HG03442 (cell line): ENCODE results near the gene BTBD16.

Experiments used
- ATAC-seq: cut with Tn5 transposase; IDR thresholded peaks from one replicate; pipeline ENCODE4 v1.9.1; 2021; ENCODE audit warnings: mild to moderate bottlenecking, moderate library complexity; ENCODE audit not compliant: unreplicated experiment

The BTBD16 gene

GRCh38 chr10:122338609-122339441, 67.7 kb downstream of the BTBD16 start:
- no peak for ATAC-seq

- ATAC-seq = no peak
Observed at GRCh38 chr10:122341141-122341810, 70.2 kb downstream of the BTBD16 start.

GRCh38 chr10:122342293-122343134, 71.4 kb downstream of the BTBD16 start:
- no peak for ATAC-seq

GRCh38 chr10:122343135-122343800, 72.2 kb downstream of the BTBD16 start:
- ATAC-seq = no peak

GRCh38 chr10:122343936-122344335, 72.8 kb downstream of the BTBD16 start:
- ATAC-seq = no peak

- no peak for ATAC-seq
Observed at GRCh38 chr10:122344741-122345258, 73.7 kb downstream of the BTBD16 start.

GRCh38 chr10:122346326-122346950, 75.3 kb downstream of the BTBD16 start:
- no peak for ATAC-seq

- ATAC-seq = no peak
Observed at GRCh38 chr10:122347170-122347841, 76.2 kb downstream of the BTBD16 start.

- ATAC-seq = no peak
Observed at GRCh38 chr10:122348512-122348911, 77.4 kb downstream of the BTBD16 start.

GRCh38 chr10:122348935-122349361, 77.9 kb downstream of the BTBD16 start:
- no peak for ATAC-seq

GRCh38 chr10:122349758-122350369, 78.8 kb downstream of the BTBD16 start:
- ATAC-seq = no peak

- no peak for ATAC-seq
Observed at GRCh38 chr10:122350893-122351292, 79.8 kb downstream of the BTBD16 start.

- no peak for ATAC-seq
Observed at GRCh38 chr10:122352817-122353525, 81.9 kb downstream of the BTBD16 start.

- ATAC-seq = no peak
Observed at GRCh38 chr10:122354383-122354782, 83.3 kb downstream of the BTBD16 start.

- no peak for ATAC-seq
Observed at GRCh38 chr10:122357685-122358084, 86.6 kb downstream of the BTBD16 start.

GRCh38 chr10:122359621-122360020, 88.5 kb downstream of the BTBD16 start:
- no peak for ATAC-seq

GRCh38 chr10:122361046-122361445, 90.0 kb downstream of the BTBD16 start:
- ATAC-seq = no peak

- ATAC-seq = no peak
Observed at GRCh38 chr10:122362031-122362592, 91.0 kb downstream of the BTBD16 start.
